Heart left ventricle (tissue), 16 donors: ENCODE data around the gene PCLAF. TPM values are rescaled to one million over a fixed set of nuclear protein-coding genes. Genes with fewer than 3 reads are reported as not detected.
"Not testable (repeated sequence)": the region's sequence is repeated elsewhere in the genome, so short reads cannot be mapped to it uniquely, and the experiment has no call there.

Experiments
- ATAC-seq, 4 donors: fragments of 200-7000 bp; cut with Tn5 transposase; one replicate each; pipeline ENCODE4 v1.9.1; 2020 to 2022; ENCODE audit warnings: moderate library complexity in 4 of 4, mild to moderate bottlenecking in 3 of 4, moderate number of reproducible peaks in 1 of 4
- DNase-seq, 5 donors: peaks; one replicate each; pipeline ENCODE4 v3.0.0-alpha.2; 2020
- H3K27ac ChIP-seq, 12 donors: fragments of 200-600 bp; sonication (generic) in 4 of 12; one replicate each; pipeline versions ENCODE4 v1.5.0 to v1.8.0; 2016 to 2022; ENCODE audit warnings: mild to moderate bottlenecking in 2 of 12
- H3K27me3 ChIP-seq, 9 donors: fragments of 200-600 bp; sonication (generic) in 2 of 9; one replicate each; pipeline versions ENCODE4 v1.5.1 to v1.8.0; 2016 to 2022; ENCODE audit warnings: mild to moderate bottlenecking in 3 of 9
- H3K36me3 ChIP-seq, 9 donors: fragments of 200-600 bp; sonication (generic) in 2 of 9; one replicate each; pipeline versions ENCODE4 v1.5.0 to v1.8.0; 2018 to 2022; ENCODE audit warnings: mild to moderate bottlenecking in 2 of 9
- H3K4me1 ChIP-seq, 12 donors: fragments of 200-600 bp; sonication (generic) in 4 of 12; one replicate each; pipeline versions ENCODE4 v1.5.0 to v1.8.0; 2016 to 2022; ENCODE audit warnings: mild to moderate bottlenecking in 3 of 12
- H3K4me3 ChIP-seq, 12 donors: fragments of 200-600 bp; sonication (generic) in 4 of 12; one replicate each; pipeline versions ENCODE4 v1.5.0 to v1.8.0; 2017 to 2022; ENCODE audit warnings: mild to moderate bottlenecking in 9 of 12, moderate library complexity in 4 of 12
- H3K9me3 ChIP-seq, 12 donors: fragments of 200-600 bp; sonication (generic) in 4 of 12; one replicate each; pipeline versions ENCODE4 v1.5.0 to v1.8.0; 2016 to 2022; ENCODE audit warnings: mild to moderate bottlenecking in 1 of 12
- POLR2A ChIP-seq, 2 donors: fragments of 450-650 bp; IDR thresholded peaks; one replicate each; pipeline ENCODE4 v1.6.1; 2017; ENCODE audit warnings: antibody characterized with exemption in 2 of 2, mild to moderate bottlenecking in 2 of 2, moderate library complexity in 2 of 2
- WGBS, 4 donors: extraction: QIAGEN DNeasy Blood & Tissue Kit in 2 of 4; methylation state at CpG; one replicate each; pipeline versions ENCODE4 v1.1.5 to v1.1.7; 2013 to 2018; 5-methylcytosine and 5-hydroxymethylcytosine counted together
- intact Hi-C, 10 donors: fragments of 100-400 bp; cut with DNase I; formaldehyde crosslinking; loops; one replicate each; pipeline versions ENCODE4 v1.11.1 to v1.14.2; 2022
- polyA plus RNA-seq, 2 donors: library from polyadenylated mRNA; stranded (reverse); fragments of 200-250 nt; gene quantifications; one replicate each; pipeline ENCODE4 v1.2.3, GENCODE V29; 2013
- total RNA-seq, 9 donors: library from RNA; depleted of rRNA in 2 of 9; stranded (reverse); fragments of >200 nt in 2 of 9; fragmentation: NEBNext Ultra II Directional in 3 of 9; extraction: Animal tissue kit (Norgen Biotek cat#: 25700) in 3 of 9; gene quantifications; one replicate each; pipeline versions ENCODE4 v1.1.0 to v1.2.4, GENCODE V29; 2016 to 2023
- TF ChIP-seq, protein P1 (sequence below), 12 donors: fragments of 200-600 bp; sonication (generic) in 4 of 12; IDR thresholded peaks; one replicate each; pipeline versions ENCODE4 v1.5.0 to v1.8.0; 2018 to 2022; ENCODE audit warnings: antibody characterized with exemption in 12 of 12, mild to moderate bottlenecking in 5 of 12
- donor health status: ischemic (EF 13 %, LVEDD 7.1; RV severe dilation, severe dysfunction).
- donor health status: healthy with polysubstance abuse.
- donor health status: DM: no; HTN: yes; CAD: no.
- donor health status: DM: no; HTN: no; CAD: no.
- donor health status: ischemic (EF 25% LVEDD 6.9; RV normal size, moderate dysfunction).
- donor health status: ischemic (EF 25% LVEDD 5.7; RV mildly dilated, moderate dysfunction).
- donor health status: healthy.
- donor health status: DM: yes; HTN: yes; CAD: no.
- donor health status: ischemic (EF 35%, LVEDD 5.7; RV mildly dilated, moderate dysfunction).
- donor health status: nonischemic (EF 11% LVEDD 7.7; RV severe dilation, severe dysfunction).
- donor health status: DM: yes; HTN: yes; CAD: no.
- donor health status: PGD.
- donor health status: ischemic (EF 29% LVEDD 5.4; RV normal size, mild dysfunction).
- donor health status: nonischemic (EF 23%, LVEDD 6.1; RV moderate dilation, normal function).

PCLAF gene
- total and polyA plus RNA-seq, 11 donors = 0.14 to 4.8 (median 0.63) TPM; not detected in 5

DNA sequence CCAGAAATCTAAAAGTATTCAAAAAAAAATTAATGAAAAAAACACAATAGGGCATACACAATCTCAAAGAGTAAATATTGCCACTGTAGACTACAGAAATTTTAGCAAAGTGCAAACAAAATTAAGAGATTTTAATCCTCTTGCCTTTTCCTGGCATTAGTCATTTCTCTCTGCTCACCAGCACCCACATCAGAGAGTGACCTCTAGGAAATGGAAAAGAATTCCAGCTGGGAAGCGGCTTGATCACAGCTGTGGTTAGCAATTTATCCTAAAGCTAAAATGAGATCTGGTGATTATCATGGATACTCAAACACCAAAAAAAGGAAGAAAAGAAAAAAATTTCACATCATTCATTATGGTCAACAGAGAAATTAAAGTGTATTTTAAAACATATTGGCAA, 32.8 kb downstream of the PCLAF start:
- Histone ChIP-seq H3K4me1 (peaks cover 0 to 31% (median 7%) of the 10 kb centered on the region in 12 donors), H3K27ac (no peak overlapping the region), H3K36me3 (peaks cover 0 to 20% (median 4%) of the 10 kb centered on the region in 9 donors), H3K27me3 (no peaks in the 10 kb centered on the region), H3K9me3 (no peaks in the 10 kb centered on the region), H3K4me3 (no peak overlapping the region)
- WGBS, 4 donors = 80 to 97% (median 89%) methylated on average over 1 of the region's 1 CpG
- intact Hi-C loops = loop anchor here in 1 of 10 donors (10.0 kb wide), 1 partner anchor 134 kb away; no protein-coding TSS in a partner anchor
- DNase-seq = no peak
- no peak for ATAC-seq
- TF ChIP-seq, protein P1, sequence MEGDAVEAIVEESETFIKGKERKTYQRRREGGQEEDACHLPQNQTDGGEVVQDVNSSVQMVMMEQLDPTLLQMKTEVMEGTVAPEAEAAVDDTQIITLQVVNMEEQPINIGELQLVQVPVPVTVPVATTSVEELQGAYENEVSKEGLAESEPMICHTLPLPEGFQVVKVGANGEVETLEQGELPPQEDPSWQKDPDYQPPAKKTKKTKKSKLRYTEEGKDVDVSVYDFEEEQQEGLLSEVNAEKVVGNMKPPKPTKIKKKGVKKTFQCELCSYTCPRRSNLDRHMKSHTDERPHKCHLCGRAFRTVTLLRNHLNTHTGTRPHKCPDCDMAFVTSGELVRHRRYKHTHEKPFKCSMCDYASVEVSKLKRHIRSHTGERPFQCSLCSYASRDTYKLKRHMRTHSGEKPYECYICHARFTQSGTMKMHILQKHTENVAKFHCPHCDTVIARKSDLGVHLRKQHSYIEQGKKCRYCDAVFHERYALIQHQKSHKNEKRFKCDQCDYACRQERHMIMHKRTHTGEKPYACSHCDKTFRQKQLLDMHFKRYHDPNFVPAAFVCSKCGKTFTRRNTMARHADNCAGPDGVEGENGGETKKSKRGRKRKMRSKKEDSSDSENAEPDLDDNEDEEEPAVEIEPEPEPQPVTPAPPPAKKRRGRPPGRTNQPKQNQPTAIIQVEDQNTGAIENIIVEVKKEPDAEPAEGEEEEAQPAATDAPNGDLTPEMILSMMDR (IDR thresholded peaks at IDR 0.05) = no peak
- TF ChIP-seq POLR2A (IDR thresholded peaks at IDR 0.05) = no peak

DNA sequence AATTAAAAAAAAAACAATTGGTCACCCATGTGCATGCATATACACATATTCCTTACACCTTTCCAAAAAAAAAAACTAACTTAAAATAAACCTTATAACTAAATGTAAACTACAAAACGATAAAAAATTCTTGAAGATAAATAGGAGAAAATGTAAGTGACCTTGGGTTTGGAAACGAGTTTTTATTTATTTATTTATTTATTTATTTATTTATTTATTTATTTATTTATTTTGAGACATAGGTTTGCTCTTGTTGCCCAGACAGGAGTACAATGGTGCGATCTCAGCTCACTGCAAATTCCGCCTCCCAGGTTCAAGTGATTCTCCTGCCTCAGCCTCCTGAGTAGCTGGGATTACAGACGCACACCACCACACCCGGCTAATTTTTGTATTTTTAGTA, 35.0 kb downstream of the PCLAF start:
- WGBS, 4 donors = 94 to 99% (median 97%) methylated on average over 6 of the region's 6 CpGs
- ATAC-seq, DNase-seq, H3K4me3 ChIP-seq, H3K27ac ChIP-seq, H3K9me3 ChIP-seq, H3K27me3 ChIP-seq: not testable (repeated sequence)
- intact Hi-C loops = loop anchor here in 1 of 10 donors (10.0 kb wide), 1 partner anchor 131 kb away; no protein-coding TSS in a partner anchor
- Histone ChIP-seq H3K4me1 (peaks cover 0 to 29% (median 5%) of the 10 kb centered on the region in 12 donors), H3K36me3 (peaks cover 0 to 31% (median 12%) of the 10 kb centered on the region in 9 donors)

DNA sequence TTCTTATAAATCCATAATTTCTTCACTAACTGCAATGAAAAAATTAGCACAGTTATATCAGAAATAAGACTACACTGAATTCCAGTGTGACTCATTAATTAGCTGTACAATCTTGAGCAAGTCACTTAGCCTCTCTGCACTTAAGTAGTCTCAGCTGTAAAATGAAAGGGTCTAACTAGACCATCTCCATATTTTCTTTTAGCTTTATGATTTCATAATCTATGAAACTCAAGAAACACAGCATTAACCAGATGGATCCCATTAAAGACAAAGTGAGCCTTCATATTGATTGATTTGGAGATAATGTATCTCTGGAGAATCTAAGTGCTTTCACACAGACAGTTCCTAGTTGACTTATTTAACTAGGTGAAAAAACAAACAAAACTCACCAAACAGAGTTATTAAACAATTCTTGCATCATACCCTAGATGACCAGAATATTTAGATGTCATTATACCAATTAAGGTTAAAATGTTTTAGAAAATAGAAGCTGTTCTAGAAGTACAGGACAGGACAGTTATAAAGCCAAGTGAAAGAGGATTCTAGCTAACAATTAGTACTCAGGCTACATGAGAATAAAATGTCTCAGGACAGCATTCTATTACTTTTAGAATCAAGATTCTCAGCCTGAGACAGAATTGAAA, 36.5 kb downstream of the PCLAF start:
- H3K27me3 ChIP-seq = no peaks in the 10 kb centered on the region
- peaks cover 0 to 20% (median 4%) of the 10 kb centered on the region in 12 donors for H3K4me1 ChIP-seq
- no peak for TF ChIP-seq POLR2A (IDR thresholded peaks at IDR 0.05)
- TF ChIP-seq, protein P1 (IDR thresholded peaks at IDR 0.05) = no peak
- H3K36me3 ChIP-seq = peaks cover 0 to 42% (median 12%) of the 10 kb centered on the region in 9 donors
- intact Hi-C loops = loop anchor here in 1 of 10 donors (10.0 kb wide), 1 partner anchor 130 kb away; no protein-coding TSS in a partner anchor
- no peaks in the 10 kb centered on the region for H3K9me3 ChIP-seq
- ATAC-seq (no peak), DNase-seq (no peak)
- H3K4me3 ChIP-seq = no peak overlapping the region
- H3K27ac ChIP-seq = no peak overlapping the region

DNA sequence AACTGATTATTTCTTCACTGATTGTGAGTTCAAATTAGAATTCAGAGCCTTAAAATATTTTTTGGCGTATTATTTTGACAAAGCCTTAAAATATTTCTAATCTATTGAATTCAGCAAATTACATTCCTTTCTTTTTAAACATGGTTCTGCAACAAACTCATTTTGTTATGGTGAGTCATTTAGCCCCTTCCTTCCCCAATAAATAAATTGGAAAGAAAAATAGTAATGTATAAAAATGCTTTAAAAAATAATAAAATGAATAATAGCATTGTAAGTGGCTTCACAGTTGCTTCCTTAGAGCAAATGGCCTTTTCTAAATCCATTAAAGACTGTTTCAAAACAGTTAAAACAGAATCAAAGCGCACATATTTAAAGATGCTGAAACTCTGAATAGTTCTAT, 37.4 kb downstream of the PCLAF start:
- H3K36me3 ChIP-seq = peaks cover 0 to 42% (median 12%) of the 10 kb centered on the region in 9 donors
- intact Hi-C loops = loop anchor here in 1 of 10 donors (10.0 kb wide), 1 partner anchor 129 kb away; no protein-coding TSS in a partner anchor
- H3K9me3 ChIP-seq = no peaks in the 10 kb centered on the region
- no peak overlapping the region for H3K4me3 ChIP-seq
- no peaks in the 10 kb centered on the region for H3K27me3 ChIP-seq
- H3K4me1 ChIP-seq = peaks cover 0 to 14% (median 1%) of the 10 kb centered on the region in 12 donors
- ATAC-seq = no peak
- H3K27ac ChIP-seq = no peak overlapping the region
- no peak for TF ChIP-seq POLR2A (IDR thresholded peaks at IDR 0.05)
- TF ChIP-seq, protein P1 (IDR thresholded peaks at IDR 0.05) = no peak
- 94 to 96% (median 95%) methylated on average over 2 of the region's 2 CpGs for WGBS, 4 donors
- DNase-seq = no peak
